Measurements from ENCODE around the gene CDC42EP4. TPM values are rescaled to one million over a fixed set of nuclear protein-coding genes. Genes with fewer than 3 reads are reported as not detected.

The CDC42EP4 gene
- total RNA-seq, 2 donors from 2014 or later, result 38.5 to 49.7 TPM

DNA sequence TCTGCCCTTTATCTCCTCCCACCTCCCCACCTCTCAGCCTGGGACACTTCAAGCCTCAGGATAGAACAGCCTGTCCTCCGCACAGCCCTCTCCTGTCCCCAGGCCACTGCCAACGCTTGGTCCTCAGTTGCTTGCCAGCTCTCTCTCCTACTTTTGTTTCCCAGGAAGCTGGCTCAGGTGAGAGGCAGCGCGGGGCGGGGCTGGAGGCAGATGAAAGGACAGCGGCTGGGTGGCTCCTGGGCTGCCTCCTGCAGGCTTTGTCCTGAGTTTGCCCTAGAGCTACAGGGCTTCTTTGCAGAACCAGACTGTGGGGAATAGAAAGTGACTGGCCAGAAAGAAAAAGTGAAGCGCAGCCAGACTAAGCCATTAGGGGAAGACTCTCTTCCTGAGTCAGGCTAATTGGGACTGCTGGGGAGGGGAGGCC lies 48.2 kb upstream of the CDC42EP4 start:
- Histone ChIP-seq H3K4me3 (ENCODE audit: low read length) (no peak overlapping the region), H3K4me1 (ENCODE audit: control insufficient read depth, insufficient read depth, low read length) (peaks cover 22% of the 10 kb centered on the region), H3K36me3 (ENCODE audit: control insufficient read depth, insufficient read depth, low read length) (no peaks in the 10 kb centered on the region), H3K9me3 (ENCODE audit: control insufficient read depth, low read length) (no peaks in the 10 kb centered on the region), H3K9ac (ENCODE audit: extremely low read depth, low read length, poor library complexity, severe bottlenecking) (no peak overlapping the region), H3K27me3 (ENCODE audit: control insufficient read depth, insufficient read depth, low read length, poor library complexity, severe bottlenecking) (no peaks in the 10 kb centered on the region), H3K27ac (ENCODE audit: low read depth, low read length) (peak overlapping the region; percentile 57)
- TF ChIP-seq, protein P1, sequence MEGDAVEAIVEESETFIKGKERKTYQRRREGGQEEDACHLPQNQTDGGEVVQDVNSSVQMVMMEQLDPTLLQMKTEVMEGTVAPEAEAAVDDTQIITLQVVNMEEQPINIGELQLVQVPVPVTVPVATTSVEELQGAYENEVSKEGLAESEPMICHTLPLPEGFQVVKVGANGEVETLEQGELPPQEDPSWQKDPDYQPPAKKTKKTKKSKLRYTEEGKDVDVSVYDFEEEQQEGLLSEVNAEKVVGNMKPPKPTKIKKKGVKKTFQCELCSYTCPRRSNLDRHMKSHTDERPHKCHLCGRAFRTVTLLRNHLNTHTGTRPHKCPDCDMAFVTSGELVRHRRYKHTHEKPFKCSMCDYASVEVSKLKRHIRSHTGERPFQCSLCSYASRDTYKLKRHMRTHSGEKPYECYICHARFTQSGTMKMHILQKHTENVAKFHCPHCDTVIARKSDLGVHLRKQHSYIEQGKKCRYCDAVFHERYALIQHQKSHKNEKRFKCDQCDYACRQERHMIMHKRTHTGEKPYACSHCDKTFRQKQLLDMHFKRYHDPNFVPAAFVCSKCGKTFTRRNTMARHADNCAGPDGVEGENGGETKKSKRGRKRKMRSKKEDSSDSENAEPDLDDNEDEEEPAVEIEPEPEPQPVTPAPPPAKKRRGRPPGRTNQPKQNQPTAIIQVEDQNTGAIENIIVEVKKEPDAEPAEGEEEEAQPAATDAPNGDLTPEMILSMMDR (conservative IDR thresholded peaks at IDR 0.05), result peak; percentile 63
- DNase-seq, result peak; percentile 98
- H3K4me3 Mint-ChIP-seq, result peak overlapping the region; percentile 44
- H3K27me3 Mint-ChIP-seq (ENCODE audit: insufficient read depth), result no peaks in the 10 kb centered on the region
- no peaks in the 10 kb centered on the region for H3K9me3 Mint-ChIP-seq
- H3K36me3 Mint-ChIP-seq (ENCODE audit: low read depth), result no peaks in the 10 kb centered on the region
- H3K4me1 Mint-ChIP-seq, result peaks cover 44% of the 10 kb centered on the region
- 12 to 54% methylated on average over 4 to 7 of the region's 7 CpGs for WGBS, 2 experiments (ENCODE audit: insufficient coverage in 1 of 2, insufficient read length in 1 of 2)
- H3K27ac Mint-ChIP-seq, result peak overlapping the region; percentile 93

GRCh38 chr17:73359352-73359751 lies 47.6 kb upstream of the CDC42EP4 start:
- H3K4me3 Mint-ChIP-seq, result no peak overlapping the region
- Histone ChIP-seq H3K27ac (ENCODE audit: low read depth, low read length) (no peak overlapping the region), H3K9me3 (ENCODE audit: control insufficient read depth, low read length) (no peaks in the 10 kb centered on the region), H3K36me3 (ENCODE audit: control insufficient read depth, insufficient read depth, low read length) (no peaks in the 10 kb centered on the region), H3K4me3 (ENCODE audit: low read length) (no peak overlapping the region), H3K9ac (ENCODE audit: extremely low read depth, low read length, poor library complexity, severe bottlenecking) (no peak overlapping the region), H3K27me3 (ENCODE audit: control insufficient read depth, insufficient read depth, low read length, poor library complexity, severe bottlenecking) (no peaks in the 10 kb centered on the region), H3K4me1 (ENCODE audit: control insufficient read depth, insufficient read depth, low read length) (peaks cover 22% of the 10 kb centered on the region)
- TF ChIP-seq, protein P1 (conservative IDR thresholded peaks at IDR 0.05), result no peak
- no peaks in the 10 kb centered on the region for H3K9me3 Mint-ChIP-seq
- H3K36me3 Mint-ChIP-seq (ENCODE audit: low read depth), result no peaks in the 10 kb centered on the region
- peak; percentile 75 for DNase-seq
- WGBS, 2 experiments (ENCODE audit: insufficient coverage in 1 of 2, insufficient read length in 1 of 2), result 72 to 81% methylated on average over 8 to 10 of the region's 10 CpGs
- H3K4me1 Mint-ChIP-seq, result peaks cover 42% of the 10 kb centered on the region
- no peak overlapping the region for H3K27ac Mint-ChIP-seq
- no peaks in the 10 kb centered on the region for H3K27me3 Mint-ChIP-seq (ENCODE audit: insufficient read depth)

DNA sequence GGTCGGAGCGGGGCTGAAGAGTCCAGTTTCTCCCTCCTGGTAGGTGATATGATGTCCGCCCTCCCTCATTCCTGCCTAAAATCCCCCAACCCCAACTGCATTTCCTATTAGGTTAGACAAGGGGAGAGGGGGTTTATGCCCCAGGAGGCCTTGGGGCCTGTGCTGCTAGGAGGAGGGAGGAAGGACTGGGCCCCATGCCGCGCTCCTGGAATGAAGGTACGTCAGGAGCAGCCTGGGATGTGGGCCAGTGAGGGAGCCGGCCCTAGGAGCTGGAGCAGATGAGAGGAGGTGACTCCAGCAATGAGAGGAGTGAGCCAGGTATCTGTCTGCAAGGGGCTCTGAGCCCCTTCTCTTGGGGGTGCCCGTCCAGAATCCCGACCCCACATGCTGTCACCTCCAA lies 46.9 kb upstream of the CDC42EP4 start:
- Histone ChIP-seq H3K4me1 (ENCODE audit: control insufficient read depth, insufficient read depth, low read length) (peaks cover 17% of the 10 kb centered on the region), H3K27me3 (ENCODE audit: control insufficient read depth, insufficient read depth, low read length, poor library complexity, severe bottlenecking) (no peaks in the 10 kb centered on the region), H3K36me3 (ENCODE audit: control insufficient read depth, insufficient read depth, low read length) (no peaks in the 10 kb centered on the region), H3K4me3 (ENCODE audit: low read length) (no peak overlapping the region), H3K9me3 (ENCODE audit: control insufficient read depth, low read length) (no peaks in the 10 kb centered on the region), H3K9ac (ENCODE audit: extremely low read depth, low read length, poor library complexity, severe bottlenecking) (no peak overlapping the region), H3K27ac (ENCODE audit: low read depth, low read length) (no peak overlapping the region)
- 89 to 100% methylated on average over 4 to 8 of the region's 9 CpGs for WGBS, 2 experiments (ENCODE audit: insufficient coverage in 1 of 2, insufficient read length in 1 of 2)
- Mint-ChIP-seq H3K9me3 (no peaks in the 10 kb centered on the region), H3K27ac (no peak overlapping the region), H3K4me1 (peaks cover 36% of the 10 kb centered on the region), H3K36me3 (ENCODE audit: low read depth) (no peaks in the 10 kb centered on the region), H3K27me3 (ENCODE audit: insufficient read depth) (no peaks in the 10 kb centered on the region), H3K4me3 (no peak overlapping the region)
- DNase-seq, result no peak
- TF ChIP-seq, protein P1 (conservative IDR thresholded peaks at IDR 0.05), result no peak
